Natural killer cell (primary cell): ENCODE results near the gene AHSP. TPM values are rescaled to one million over a fixed set of nuclear protein-coding genes. Genes with fewer than 3 reads are reported as not detected.
"Not testable (repeated sequence)": the region's sequence is repeated elsewhere in the genome, so short reads cannot be mapped to it uniquely, and the experiment has no call there.

ENCODE experiments used
- ATAC-seq, 3 donors: fragments of 150-1000 bp in 2 of 3; fragments of 200-7000 bp in 1 of 3; cut with Tn5 transposase; 1 replicate in 1 of 3; 2 replicates in 2 of 3; pipeline ENCODE4 v1.10.0; 2021; ENCODE audit warnings: mild to moderate bottlenecking in 2 of 3, moderate library complexity in 2 of 3
- DNase-seq, 2 donors: peaks; one replicate each; pipeline versions ENCODE4 v3.0.0 to v3.0.0-alpha.2; 2013 to 2021; ENCODE audit warnings: mixed read lengths in 1 of 2
- H3K27ac ChIP-seq: one replicate; pipeline ENCODE4 v1.5.1; 2013; ENCODE audit warnings: mild to moderate bottlenecking, low read length
- H3K27me3 ChIP-seq: one replicate; pipeline ENCODE4 v1.6.1; 2013; ENCODE audit warnings: low read length; ENCODE audit not compliant: control insufficient read depth, insufficient read depth
- H3K36me3 ChIP-seq: one replicate; pipeline ENCODE4 v1.6.1; 2013; ENCODE audit warnings: low read length; ENCODE audit not compliant: control insufficient read depth, insufficient read depth
- H3K4me1 ChIP-seq: one replicate; pipeline ENCODE4 v1.6.1; 2013; ENCODE audit warnings: low read length; ENCODE audit not compliant: control insufficient read depth, insufficient read depth
- H3K4me3 ChIP-seq: one replicate; pipeline ENCODE4 v1.5.1; 2013; ENCODE audit warnings: low read length
- H3K9me3 ChIP-seq: one replicate; pipeline ENCODE4 v1.6.1; 2013; ENCODE audit warnings: low read length; ENCODE audit not compliant: control insufficient read depth, insufficient read depth
- H3K27ac Mint-ChIP-seq, 2 donors: one replicate each; pipeline ENCODE4 v1.8.0; 2022; ENCODE audit warnings: mild to moderate bottlenecking in 2 of 2, mixed read lengths in 2 of 2, moderate library complexity in 1 of 2
- H3K27me3 Mint-ChIP-seq, 2 donors: one replicate each; pipeline ENCODE4 v1.8.0; 2022; ENCODE audit warnings: low read depth in 2 of 2, mixed read lengths in 2 of 2
- H3K36me3 Mint-ChIP-seq: one replicate; pipeline ENCODE4 v1.8.0; 2022; ENCODE audit warnings: mixed read lengths
- H3K4me1 Mint-ChIP-seq, 2 donors: one replicate each; pipeline ENCODE4 v1.8.0; 2022; ENCODE audit warnings: mixed read lengths in 2 of 2
- H3K4me3 Mint-ChIP-seq: one replicate; pipeline ENCODE4 v1.8.0; 2022; ENCODE audit warnings: mild to moderate bottlenecking, moderate library complexity, mixed read lengths
- H3K9me3 Mint-ChIP-seq, 2 donors: one replicate each; pipeline ENCODE4 v1.8.0; 2022; ENCODE audit warnings: mixed read lengths in 2 of 2
- WGBS: methylation state at CpG from one replicate; pipeline ENCODE4 v1.1.7; 2013; ENCODE audit warnings: missing lambda C conversion rate; ENCODE audit not compliant: insufficient coverage; 5-methylcytosine and 5-hydroxymethylcytosine counted together
- intact Hi-C: fragments of 100-400 bp; cut with micrococcal nuclease; formaldehyde crosslinking; loops from one replicate; pipeline ENCODE4 v1.14.2; 2022
- total RNA-seq, 4 donors: library from RNA; stranded (reverse); fragments of 120-200 nt in 1 of 4; gene quantifications; one replicate each; pipeline versions ENCODE4 v1.2.3 to v1.2.4, GENCODE V29; 2013 to 2022
- TF ChIP-seq, protein P1 (sequence below): fragments of 200-600 bp; IDR thresholded peaks from one replicate; pipeline ENCODE4 v1.8.0; 2022; ENCODE audit warnings: antibody characterized with exemption

Gene AHSP
- total RNA-seq, 3 donors from 2014 or later (not counting 1 experiment from before 2014, with no cell fraction given): not detected

- H3K27ac ChIP-seq: no peak overlapping the region
- Mint-ChIP-seq H3K4me1 (no peaks in the 10 kb centered on the region), H3K36me3 (no peaks in the 10 kb centered on the region), H3K4me3 (no peak overlapping the region), H3K9me3 (no peaks in the 10 kb centered on the region), H3K27ac (no peak overlapping the region), H3K27me3 (peaks cover 7 to 9% of the 10 kb centered on the region in 2 donors)
- TF ChIP-seq, protein P1, sequence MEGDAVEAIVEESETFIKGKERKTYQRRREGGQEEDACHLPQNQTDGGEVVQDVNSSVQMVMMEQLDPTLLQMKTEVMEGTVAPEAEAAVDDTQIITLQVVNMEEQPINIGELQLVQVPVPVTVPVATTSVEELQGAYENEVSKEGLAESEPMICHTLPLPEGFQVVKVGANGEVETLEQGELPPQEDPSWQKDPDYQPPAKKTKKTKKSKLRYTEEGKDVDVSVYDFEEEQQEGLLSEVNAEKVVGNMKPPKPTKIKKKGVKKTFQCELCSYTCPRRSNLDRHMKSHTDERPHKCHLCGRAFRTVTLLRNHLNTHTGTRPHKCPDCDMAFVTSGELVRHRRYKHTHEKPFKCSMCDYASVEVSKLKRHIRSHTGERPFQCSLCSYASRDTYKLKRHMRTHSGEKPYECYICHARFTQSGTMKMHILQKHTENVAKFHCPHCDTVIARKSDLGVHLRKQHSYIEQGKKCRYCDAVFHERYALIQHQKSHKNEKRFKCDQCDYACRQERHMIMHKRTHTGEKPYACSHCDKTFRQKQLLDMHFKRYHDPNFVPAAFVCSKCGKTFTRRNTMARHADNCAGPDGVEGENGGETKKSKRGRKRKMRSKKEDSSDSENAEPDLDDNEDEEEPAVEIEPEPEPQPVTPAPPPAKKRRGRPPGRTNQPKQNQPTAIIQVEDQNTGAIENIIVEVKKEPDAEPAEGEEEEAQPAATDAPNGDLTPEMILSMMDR: no peak
- H3K9me3 ChIP-seq: no peaks in the 10 kb centered on the region
- H3K36me3 ChIP-seq: no peaks in the 10 kb centered on the region
- ATAC-seq: no peak
- no peaks in the 10 kb centered on the region for H3K4me1 ChIP-seq
- no peaks in the 10 kb centered on the region for H3K27me3 ChIP-seq
- WGBS: 90% methylated on average over 5 of the region's 6 CpGs
- no peak overlapping the region for H3K4me3 ChIP-seq
- intact Hi-C loops: no loop called here
- no peak for DNase-seq
These were observed 5.6 kb upstream of the AHSP start for GRCh38 chr16:31522071-31522470.

GRCh38 chr16:31523768-31524167, 3.9 kb upstream of the AHSP start:
- H3K9me3 Mint-ChIP-seq, H3K27me3 ChIP-seq, H3K4me1 ChIP-seq, intact Hi-C loops, H3K9me3 ChIP-seq, H3K27ac Mint-ChIP-seq, H3K4me3 Mint-ChIP-seq, H3K4me3 ChIP-seq, DNase-seq, H3K36me3 ChIP-seq, ATAC-seq, H3K4me1 Mint-ChIP-seq, H3K36me3 Mint-ChIP-seq, H3K27ac ChIP-seq: not testable (repeated sequence)
- peaks cover 10 to 13% of the 10 kb centered on the region in 2 donors for H3K27me3 Mint-ChIP-seq
- no CpG with 5 or more reads among the region's 6 CpGs for WGBS

- no peaks in the 10 kb centered on the region for H3K4me1 Mint-ChIP-seq
- intact Hi-C loops: no loop called here
- Histone ChIP-seq H3K27ac (no peak overlapping the region), H3K36me3 (no peaks in the 10 kb centered on the region), H3K9me3 (no peaks in the 10 kb centered on the region), H3K4me3 (no peak overlapping the region), H3K4me1 (peaks cover 2% of the 10 kb centered on the region), H3K27me3 (peaks cover 5% of the 10 kb centered on the region)
- no peaks in the 10 kb centered on the region for H3K36me3 Mint-ChIP-seq
- H3K4me3 Mint-ChIP-seq: no peak overlapping the region
- no peak for ATAC-seq
- no peaks in the 10 kb centered on the region for H3K9me3 Mint-ChIP-seq
- WGBS: 97% methylated on average over 3 of the region's 3 CpGs
- no peak for DNase-seq
- peaks cover 15 to 17% of the 10 kb centered on the region in 2 donors for H3K27me3 Mint-ChIP-seq
- no peak overlapping the region for H3K27ac Mint-ChIP-seq
- TF ChIP-seq, protein P1: no peak
These were observed 2.6 kb upstream of the AHSP start for GRCh38 chr16:31525113-31525512.

GRCh38 chr16:31528523-31529107, 915 bp downstream of the AHSP start:
- no peak overlapping the region for H3K4me3 ChIP-seq
- no peaks in the 10 kb centered on the region for H3K9me3 ChIP-seq
- ATAC-seq: no peak
- Mint-ChIP-seq H3K4me3 (no peak overlapping the region), H3K4me1 (no peaks in the 10 kb centered on the region), H3K27me3 (peaks cover 15 to 17% of the 10 kb centered on the region in 2 donors), H3K9me3 (no peaks in the 10 kb centered on the region), H3K27ac (no peak overlapping the region), H3K36me3 (no peaks in the 10 kb centered on the region)
- intact Hi-C loops: no loop called here
- 75% methylated on average over 11 of the region's 11 CpGs for WGBS
- peaks cover 5% of the 10 kb centered on the region for H3K27me3 ChIP-seq
- H3K36me3 ChIP-seq: no peaks in the 10 kb centered on the region
- peaks cover 2% of the 10 kb centered on the region for H3K4me1 ChIP-seq
- H3K27ac ChIP-seq: no peak overlapping the region
- DNase-seq: no peak
- TF ChIP-seq, protein P1: no peak
